ENCODE data around the gene MON2. TPM values are rescaled to one million over a fixed set of nuclear protein-coding genes. Genes with fewer than 3 reads are reported as not detected.
A peak's percentile ranks its signal among the peaks of the same experiment; 100 is the strongest.

The MON2 gene
- total RNA-seq, 2 donors from 2014 or later, result 30.3 to 43.3 TPM

DNA sequence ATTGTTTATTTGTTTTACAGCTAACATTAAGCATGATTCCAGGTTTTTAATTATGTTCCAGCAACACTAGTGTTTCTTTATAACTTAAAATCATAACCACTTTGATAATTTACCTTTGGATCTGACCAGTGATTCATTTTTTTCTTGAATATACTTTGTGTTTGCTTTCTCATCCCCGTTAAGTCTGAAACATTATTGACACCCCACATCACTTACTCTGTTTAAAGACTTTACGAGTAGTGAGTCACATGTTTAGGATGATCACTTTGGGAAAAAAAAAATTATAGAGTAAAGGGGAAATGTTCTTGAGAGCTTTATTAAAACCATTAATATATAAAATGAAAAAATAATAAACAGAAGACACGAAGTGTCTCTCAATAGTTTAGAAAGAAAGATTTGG is 132.2 kb downstream of the MON2 start:
- WGBS, 2 experiments (ENCODE audit: insufficient coverage in 1 of 2, insufficient read length in 1 of 2), result 100% methylated on average over 1 to 2 of the region's 3 CpGs
- H3K9me3 Mint-ChIP-seq, result no peaks in the 10 kb centered on the region
- H3K9ac ChIP-seq (ENCODE audit: extremely low read depth, low read length, poor library complexity, severe bottlenecking), result no peak overlapping the region
- H3K36me3 Mint-ChIP-seq (ENCODE audit: low read depth), result peaks cover 2% of the 10 kb centered on the region
- no peaks in the 10 kb centered on the region for H3K27me3 Mint-ChIP-seq (ENCODE audit: insufficient read depth)
- no peak overlapping the region for H3K4me3 Mint-ChIP-seq
- peaks cover 9% of the 10 kb centered on the region for H3K4me1 Mint-ChIP-seq
- H3K9me3 ChIP-seq (ENCODE audit: control insufficient read depth, low read length), result no peaks in the 10 kb centered on the region
- H3K27me3 ChIP-seq (ENCODE audit: control insufficient read depth, insufficient read depth, low read length, poor library complexity, severe bottlenecking), result no peaks in the 10 kb centered on the region
- no peak for DNase-seq
- H3K36me3 ChIP-seq (ENCODE audit: control insufficient read depth, insufficient read depth, low read length), result peaks cover 2% of the 10 kb centered on the region
- TF ChIP-seq, protein P1, sequence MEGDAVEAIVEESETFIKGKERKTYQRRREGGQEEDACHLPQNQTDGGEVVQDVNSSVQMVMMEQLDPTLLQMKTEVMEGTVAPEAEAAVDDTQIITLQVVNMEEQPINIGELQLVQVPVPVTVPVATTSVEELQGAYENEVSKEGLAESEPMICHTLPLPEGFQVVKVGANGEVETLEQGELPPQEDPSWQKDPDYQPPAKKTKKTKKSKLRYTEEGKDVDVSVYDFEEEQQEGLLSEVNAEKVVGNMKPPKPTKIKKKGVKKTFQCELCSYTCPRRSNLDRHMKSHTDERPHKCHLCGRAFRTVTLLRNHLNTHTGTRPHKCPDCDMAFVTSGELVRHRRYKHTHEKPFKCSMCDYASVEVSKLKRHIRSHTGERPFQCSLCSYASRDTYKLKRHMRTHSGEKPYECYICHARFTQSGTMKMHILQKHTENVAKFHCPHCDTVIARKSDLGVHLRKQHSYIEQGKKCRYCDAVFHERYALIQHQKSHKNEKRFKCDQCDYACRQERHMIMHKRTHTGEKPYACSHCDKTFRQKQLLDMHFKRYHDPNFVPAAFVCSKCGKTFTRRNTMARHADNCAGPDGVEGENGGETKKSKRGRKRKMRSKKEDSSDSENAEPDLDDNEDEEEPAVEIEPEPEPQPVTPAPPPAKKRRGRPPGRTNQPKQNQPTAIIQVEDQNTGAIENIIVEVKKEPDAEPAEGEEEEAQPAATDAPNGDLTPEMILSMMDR (conservative IDR thresholded peaks at IDR 0.05), result no peak
- H3K27ac Mint-ChIP-seq, result no peak overlapping the region
- H3K4me1 ChIP-seq (ENCODE audit: control insufficient read depth, insufficient read depth, low read length), result no peaks in the 10 kb centered on the region
- H3K4me3 ChIP-seq (ENCODE audit: low read length), result no peak overlapping the region
- H3K27ac ChIP-seq (ENCODE audit: low read depth, low read length), result no peak overlapping the region

DNA sequence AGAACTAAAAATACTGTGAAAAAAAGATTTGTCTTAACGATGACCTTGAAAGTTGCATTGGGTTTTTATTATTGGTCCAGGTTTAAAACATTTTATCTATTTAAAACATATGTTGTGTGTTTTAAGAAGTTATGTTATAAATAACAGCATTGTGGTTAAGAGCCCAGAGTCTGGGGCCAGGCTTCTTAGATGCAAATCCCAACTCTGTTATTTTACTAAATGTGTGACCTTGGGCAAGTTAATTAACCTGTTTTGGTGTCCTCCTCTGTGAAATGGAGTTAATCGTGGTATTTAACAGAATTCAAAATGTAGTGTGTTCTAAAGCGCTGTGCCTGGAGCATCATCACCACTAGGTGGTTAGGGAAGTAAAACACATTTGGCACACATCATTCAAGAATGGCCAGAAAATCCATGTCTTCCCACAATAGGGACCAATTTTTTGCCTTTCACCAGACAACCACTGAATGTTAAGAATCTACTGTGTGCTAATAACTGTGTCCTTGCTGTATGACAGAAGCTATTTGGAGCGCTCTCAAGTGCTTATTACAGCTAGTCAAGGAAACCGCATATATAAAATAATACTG is 133.3 kb downstream of the MON2 start:
- Histone ChIP-seq H3K27me3 (ENCODE audit: control insufficient read depth, insufficient read depth, low read length, poor library complexity, severe bottlenecking) (no peaks in the 10 kb centered on the region), H3K4me1 (ENCODE audit: control insufficient read depth, insufficient read depth, low read length) (no peaks in the 10 kb centered on the region), H3K9me3 (ENCODE audit: control insufficient read depth, low read length) (no peaks in the 10 kb centered on the region), H3K27ac (ENCODE audit: low read depth, low read length) (no peak overlapping the region), H3K36me3 (ENCODE audit: control insufficient read depth, insufficient read depth, low read length) (peaks cover 13% of the 10 kb centered on the region), H3K4me3 (ENCODE audit: low read length) (no peak overlapping the region), H3K9ac (ENCODE audit: extremely low read depth, low read length, poor library complexity, severe bottlenecking) (no peak overlapping the region)
- H3K36me3 Mint-ChIP-seq (ENCODE audit: low read depth), result peaks cover 9% of the 10 kb centered on the region
- TF ChIP-seq, protein P1 (conservative IDR thresholded peaks at IDR 0.05), result peak; percentile 74
- no peaks in the 10 kb centered on the region for H3K9me3 Mint-ChIP-seq
- no peak for DNase-seq
- 91% methylated on average over 4 of the region's 5 CpGs; no CpG with 5 or more reads in 1 of the 2 experiments for WGBS, 2 experiments (ENCODE audit: insufficient coverage in 1 of 2, insufficient read length in 1 of 2)
- no peaks in the 10 kb centered on the region for H3K27me3 Mint-ChIP-seq (ENCODE audit: insufficient read depth)
- no peak overlapping the region for H3K27ac Mint-ChIP-seq
- peaks cover 9% of the 10 kb centered on the region for H3K4me1 Mint-ChIP-seq
- no peak overlapping the region for H3K4me3 Mint-ChIP-seq

DNA sequence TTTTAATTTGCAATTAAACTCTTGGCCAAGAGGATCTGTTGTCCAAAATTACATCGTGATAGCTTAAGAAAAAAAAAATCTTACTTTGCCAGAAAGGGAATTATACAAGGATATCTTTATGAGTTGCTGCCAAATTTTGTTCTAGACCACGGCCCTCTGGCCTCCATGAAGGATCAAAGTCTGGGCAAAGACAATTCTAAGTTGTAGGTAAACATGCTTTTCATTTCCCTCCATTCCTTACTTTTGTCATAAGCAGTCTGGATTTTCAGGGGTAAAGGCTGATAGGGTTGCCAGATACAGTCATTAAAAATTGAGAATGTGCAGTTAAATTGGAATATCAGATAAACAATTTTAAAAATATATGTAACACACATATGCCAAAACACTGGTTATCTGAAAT is 135.1 kb downstream of the MON2 start:
- Mint-ChIP-seq H3K4me1 (peaks cover 22% of the 10 kb centered on the region), H3K4me3 (peak overlapping the region; percentile 97), H3K27ac (peak overlapping the region; percentile 97), H3K9me3 (no peaks in the 10 kb centered on the region), H3K36me3 (ENCODE audit: low read depth) (peaks cover 18% of the 10 kb centered on the region), H3K27me3 (ENCODE audit: insufficient read depth) (no peaks in the 10 kb centered on the region)
- Histone ChIP-seq H3K27ac (ENCODE audit: low read depth, low read length) (peak overlapping the region; percentile 21), H3K4me3 (ENCODE audit: low read length) (peak overlapping the region; percentile 98), H3K9me3 (ENCODE audit: control insufficient read depth, low read length) (no peaks in the 10 kb centered on the region), H3K27me3 (ENCODE audit: control insufficient read depth, insufficient read depth, low read length, poor library complexity, severe bottlenecking) (no peaks in the 10 kb centered on the region), H3K9ac (ENCODE audit: extremely low read depth, low read length, poor library complexity, severe bottlenecking) (peak overlapping the region; percentile 97), H3K36me3 (ENCODE audit: control insufficient read depth, insufficient read depth, low read length) (peaks cover 26% of the 10 kb centered on the region), H3K4me1 (ENCODE audit: control insufficient read depth, insufficient read depth, low read length) (peaks cover 3% of the 10 kb centered on the region)
- DNase-seq, result no peak
- 86 to 90% methylated on average over 2 of the region's 2 CpGs for WGBS, 2 experiments (ENCODE audit: insufficient coverage in 1 of 2, insufficient read length in 1 of 2)
- TF ChIP-seq, protein P1 (conservative IDR thresholded peaks at IDR 0.05), result no peak

Measured in endodermal cell (in vitro differentiated cells).